Body of pancreas (tissue), 4 donors: ENCODE results near the gene MPG. TPM values are rescaled to one million over a fixed set of nuclear protein-coding genes. Genes with fewer than 3 reads are reported as not detected.
A peak's percentile ranks its signal among the peaks of the same experiment; 100 is the strongest.
"Not testable (repeated sequence)": the region's sequence is repeated elsewhere in the genome, so short reads cannot be mapped to it uniquely, and the experiment has no call there.

Source experiments
- ATAC-seq: fragments of 150-250 bp; one replicate; pipeline ENCODE4 v1.9.1; 2016
- DNase-seq, 4 donors: peaks; one replicate each; pipeline ENCODE4 v3.0.0-alpha.2; 2019
- H3K27ac ChIP-seq, 4 donors: fragments of 200-600 bp; sonication (generic); 1 replicate in 3 of 4; 2 replicates in 1 of 4; pipeline versions ENCODE4 v1.5.1 to v1.6.1; 2016 to 2019; ENCODE audit warnings: mild to moderate bottlenecking in 1 of 4, mixed read lengths in 1 of 4, moderate library complexity in 1 of 4
- H3K27me3 ChIP-seq, 2 donors: fragments of 200-600 bp; sonication (generic); one replicate each; pipeline ENCODE4 v1.6.0; 2016; ENCODE audit warnings: mild to moderate bottlenecking in 1 of 2
- H3K36me3 ChIP-seq, 2 donors: fragments of 200-600 bp; sonication (generic); replicated peaks in 1 of 2; 2 replicates each; pipeline ENCODE4 v1.5.1; 2016; ENCODE audit warnings: low read depth in 2 of 2; ENCODE audit not compliant: insufficient read depth in 1 of 2
- H3K4me1 ChIP-seq: fragments of 200-600 bp; sonication (generic); one replicate; pipeline ENCODE4 v1.6.0; 2016
- H3K4me3 ChIP-seq, 2 donors: fragments of 200-600 bp; sonication (generic); 1 replicate in 1 of 2; 2 replicates in 1 of 2; pipeline ENCODE4 v1.5.1; 2016 to 2019
- H3K9me3 ChIP-seq, 3 donors: fragments of 200-600 bp; sonication (generic); 1 replicate in 2 of 3; 2 replicates in 1 of 3; pipeline ENCODE4 v1.5.1; 2016
- CTCF ChIP-seq, 7 experiments: fragments of 450-650 bp in 4 of 7; fragments of 200-600 bp in 3 of 7; sonication (generic) in 3 of 7; IDR thresholded peaks; one replicate each; pipeline ENCODE4 v1.5.1; 2016 to 2019; ENCODE audit warnings: antibody characterized with exemption in 7 of 7
- POLR2A ChIP-seq, 3 donors: fragments of 450-650 bp; IDR thresholded peaks; one replicate each; pipeline ENCODE4 v1.6.1; 2016; ENCODE audit warnings: antibody characterized with exemption in 3 of 3, mild to moderate bottlenecking in 2 of 3
- WGBS, 2 donors: methylation state at CpG; one replicate each; pipeline ENCODE4 v1.1.5; 2017; 5-methylcytosine and 5-hydroxymethylcytosine counted together
- intact Hi-C: fragments of 100-400 bp; cut with DNase I; formaldehyde crosslinking; loops from one replicate; pipeline ENCODE4 v1.15.1; 2023
- total RNA-seq, 2 donors: library from RNA; depleted of rRNA; stranded (reverse); fragments of >200 nt; gene quantifications; one replicate each; pipeline ENCODE4 v1.1.0, GENCODE V29; 2016

MPG gene
- total RNA-seq, 2 donors from 2014 or later = 65.6 to 66.9 TPM

GRCh38 chr16:35011-35677, 42.9 kb upstream of the MPG start:
- Histone ChIP-seq H3K4me1 (no peaks in the 10 kb centered on the region), H3K36me3 (no peaks in the 10 kb centered on the region), H3K27me3 (no peaks in the 10 kb centered on the region), H3K9me3 (no peaks in the 10 kb centered on the region), H3K27ac (no peak overlapping the region), H3K4me3 (no peak overlapping the region)
- ATAC-seq (no peak), DNase-seq (peak in 2 of 4 donors; percentile 8 to 29)
- intact Hi-C loops = no loop called here
- TF ChIP-seq POLR2A (IDR thresholded peaks at IDR 0.05) (no peak), CTCF (IDR thresholded peaks at IDR 0.05) (no peak)
- WGBS, 2 donors = 71 to 72% methylated on average over 8 to 17 of the region's 17 CpGs

DNA sequence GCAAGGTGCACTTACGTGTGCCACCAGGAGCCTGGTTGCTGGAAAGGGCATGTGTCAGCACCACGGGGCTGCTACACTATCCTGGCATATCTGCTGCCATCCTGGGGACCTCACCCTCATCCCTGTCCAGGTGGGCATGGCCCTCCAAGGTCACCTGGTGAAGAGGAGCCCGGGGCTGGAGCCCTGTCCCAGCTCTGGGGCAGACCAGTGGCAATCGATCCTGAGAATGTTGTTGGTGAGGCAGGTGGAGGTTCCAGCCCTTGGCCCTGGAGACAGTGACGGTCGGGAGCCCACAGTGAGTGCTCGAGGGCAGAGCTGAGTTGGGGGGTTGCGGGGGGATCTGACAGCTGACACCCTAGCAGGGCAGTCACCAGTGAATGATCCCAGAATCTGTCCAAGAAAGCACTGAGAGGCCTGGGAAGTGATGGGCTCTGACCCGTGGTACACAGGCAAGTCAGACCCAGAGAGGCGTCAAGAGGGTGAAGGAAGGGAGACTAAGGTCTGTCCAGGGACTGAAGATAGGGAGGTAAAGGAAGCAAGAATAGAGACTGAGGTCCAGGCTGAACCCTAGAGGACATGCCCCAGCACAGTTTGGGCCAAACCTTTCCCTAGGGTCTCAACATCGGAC, 42.2 kb upstream of the MPG start:
- no peak overlapping the region for H3K4me3 ChIP-seq
- no peaks in the 10 kb centered on the region for H3K4me1 ChIP-seq
- no peak for ATAC-seq
- no peaks in the 10 kb centered on the region for H3K27me3 ChIP-seq
- H3K9me3 ChIP-seq = no peaks in the 10 kb centered on the region
- intact Hi-C loops = no loop called here
- 77% methylated on average over 9 to 11 of the region's 11 CpGs for WGBS, 2 donors
- DNase-seq = peak in 1 of 4 donors; percentile 8
- H3K36me3 ChIP-seq = no peaks in the 10 kb centered on the region
- TF ChIP-seq POLR2A (IDR thresholded peaks at IDR 0.05) (no peak), CTCF (IDR thresholded peaks at IDR 0.05) (no peak)
- H3K27ac ChIP-seq = no peak overlapping the region

GRCh38 chr16:36336-36984, 41.6 kb upstream of the MPG start:
- H3K27me3 ChIP-seq = no peaks in the 10 kb centered on the region
- no peak overlapping the region for H3K4me3 ChIP-seq
- no peaks in the 10 kb centered on the region for H3K36me3 ChIP-seq
- H3K27ac ChIP-seq = no peak overlapping the region
- ATAC-seq (peak; percentile 39), DNase-seq (peak in 1 of 4 donors; percentile 8)
- no peaks in the 10 kb centered on the region for H3K4me1 ChIP-seq
- 69 to 77% methylated on average over 11 to 15 of the region's 15 CpGs for WGBS, 2 donors
- intact Hi-C loops = no loop called here
- TF ChIP-seq CTCF (IDR thresholded peaks at IDR 0.05) (no peak), POLR2A (IDR thresholded peaks at IDR 0.05) (no peak)
- H3K9me3 ChIP-seq = no peaks in the 10 kb centered on the region

GRCh38 chr16:37511-37910, 40.5 kb upstream of the MPG start:
- DNase-seq = peak in 1 of 4 donors; percentile 6
- H3K9me3 ChIP-seq = no peaks in the 10 kb centered on the region
- H3K4me3 ChIP-seq = no peak overlapping the region
- 91 to 92% methylated on average over 5 of the region's 5 CpGs for WGBS, 2 donors
- H3K27ac ChIP-seq = no peak overlapping the region
- no peaks in the 10 kb centered on the region for H3K27me3 ChIP-seq
- no peaks in the 10 kb centered on the region for H3K4me1 ChIP-seq
- ATAC-seq = no peak
- intact Hi-C loops = no loop called here
- no peaks in the 10 kb centered on the region for H3K36me3 ChIP-seq
- TF ChIP-seq POLR2A (IDR thresholded peaks at IDR 0.05) = no peak
- TF ChIP-seq CTCF (IDR thresholded peaks at IDR 0.05) = no peak

GRCh38 chr16:38206-38605, 39.8 kb upstream of the MPG start:
- H3K36me3 ChIP-seq, DNase-seq, ATAC-seq, H3K27ac ChIP-seq, H3K9me3 ChIP-seq, H3K4me3 ChIP-seq, H3K4me1 ChIP-seq, H3K27me3 ChIP-seq, intact Hi-C loops: not testable (repeated sequence)
- 82 to 94% methylated on average over 11 of the region's 11 CpGs for WGBS, 2 donors
